Measurements from ENCODE around the gene UBE2H. TPM values are rescaled to one million over a fixed set of nuclear protein-coding genes. Genes with fewer than 3 reads are reported as not detected.

The UBE2H gene
- total RNA-seq, 2 experiments from 2014 or later = 52.1 to 52.5 TPM

GRCh38 chr7:129986600-129986999 is 33.8 kb upstream of the UBE2H start:
- no peaks in the 10 kb centered on the region for H3K36me3 ChIP-seq (ENCODE audit: insufficient read depth, low read length)
- ChIA-PET CTCF (no interaction called here), POLR2A (no interaction called here)
- ATAC-seq (ENCODE audit: poor library complexity) (no peak), DNase-seq (no peak)
- Mint-ChIP-seq H3K27me3 (peaks cover 7% of the 10 kb centered on the region), H3K27ac (no peak overlapping the region), H3K4me1 (ENCODE audit: low read depth) (peaks cover 5% of the 10 kb centered on the region), H3K36me3 (ENCODE audit: low read depth) (no peaks in the 10 kb centered on the region), H3K9me3 (no peaks in the 10 kb centered on the region), H3K4me3 (no peak overlapping the region)
- TF ChIP-seq CTCF (IDR thresholded peaks at IDR 0.05) = no peak
- H3K27me3 ChIP-seq (ENCODE audit: control insufficient read depth in 1 of 2, insufficient read depth in 2 of 2, low read length in 2 of 2) = no peaks in the 10 kb centered on the region
- intact Hi-C loops (cut with DNase I, micrococcal nuclease) = no loop called here
- peaks cover 5% of the 10 kb centered on the region for H3K4me1 ChIP-seq (ENCODE audit: insufficient read depth, low read length)
- H3K4me3 ChIP-seq (ENCODE audit: low read length) = no peak overlapping the region
- H3K27ac ChIP-seq (ENCODE audit: low read depth in 1 of 2, low read length in 2 of 2) = no peak overlapping the region
- H3K9me3 ChIP-seq (ENCODE audit: control insufficient read depth in 1 of 2, insufficient read depth in 1 of 2, low read length in 2 of 2) = no peaks in the 10 kb centered on the region

- Histone ChIP-seq H3K36me3 (ENCODE audit: insufficient read depth, low read length) (no peaks in the 10 kb centered on the region), H3K27me3 (ENCODE audit: control insufficient read depth in 1 of 2, insufficient read depth in 2 of 2, low read length in 2 of 2) (no peaks in the 10 kb centered on the region), H3K27ac (ENCODE audit: low read depth in 1 of 2, low read length in 2 of 2) (no peak overlapping the region), H3K9me3 (ENCODE audit: control insufficient read depth in 1 of 2, insufficient read depth in 1 of 2, low read length in 2 of 2) (no peaks in the 10 kb centered on the region), H3K4me1 (ENCODE audit: insufficient read depth, low read length) (no peaks in the 10 kb centered on the region), H3K4me3 (ENCODE audit: low read length) (no peak overlapping the region)
- ChIA-PET CTCF (no interaction called here), POLR2A (no interaction called here)
- no peaks in the 10 kb centered on the region for H3K4me1 Mint-ChIP-seq (ENCODE audit: low read depth)
- DNase-seq (no peak), ATAC-seq (ENCODE audit: poor library complexity) (no peak)
- no peak overlapping the region for H3K27ac Mint-ChIP-seq
- no peak for TF ChIP-seq CTCF (IDR thresholded peaks at IDR 0.05)
- no peaks in the 10 kb centered on the region for H3K9me3 Mint-ChIP-seq
- H3K36me3 Mint-ChIP-seq (ENCODE audit: low read depth) = no peaks in the 10 kb centered on the region
- H3K4me3 Mint-ChIP-seq = no peak overlapping the region
- intact Hi-C loops (cut with DNase I, micrococcal nuclease) = no loop called here
- H3K27me3 Mint-ChIP-seq = peaks cover 7% of the 10 kb centered on the region
Observed at GRCh38 chr7:129980667-129981066, 27.9 kb upstream of the UBE2H start.

- H3K4me1 Mint-ChIP-seq (ENCODE audit: low read depth) = no peaks in the 10 kb centered on the region
- no peak for TF ChIP-seq CTCF (IDR thresholded peaks at IDR 0.05)
- ChIA-PET CTCF (interaction anchor here (0.6 kb wide), 2 partner anchors 37 to 1476 kb away, joined by 3 to 4 read pairs; no protein-coding TSS in a partner anchor), POLR2A (no interaction called here)
- Histone ChIP-seq H3K36me3 (ENCODE audit: insufficient read depth, low read length) (no peaks in the 10 kb centered on the region), H3K27me3 (ENCODE audit: control insufficient read depth in 1 of 2, insufficient read depth in 2 of 2, low read length in 2 of 2) (no peaks in the 10 kb centered on the region), H3K27ac (ENCODE audit: low read depth in 1 of 2, low read length in 2 of 2) (no peak overlapping the region), H3K4me3 (ENCODE audit: low read length) (no peak overlapping the region), H3K9me3 (ENCODE audit: control insufficient read depth in 1 of 2, insufficient read depth in 1 of 2, low read length in 2 of 2) (no peaks in the 10 kb centered on the region), H3K4me1 (ENCODE audit: insufficient read depth, low read length) (no peaks in the 10 kb centered on the region)
- ATAC-seq (ENCODE audit: poor library complexity) (no peak), DNase-seq (no peak)
- no peak overlapping the region for H3K27ac Mint-ChIP-seq
- no peaks in the 10 kb centered on the region for H3K27me3 Mint-ChIP-seq
- no peak overlapping the region for H3K4me3 Mint-ChIP-seq
- no peaks in the 10 kb centered on the region for H3K36me3 Mint-ChIP-seq (ENCODE audit: low read depth)
- intact Hi-C loops (cut with DNase I, micrococcal nuclease) = no loop called here
- no peaks in the 10 kb centered on the region for H3K9me3 Mint-ChIP-seq
Observed at GRCh38 chr7:129975309-129975708, 22.5 kb upstream of the UBE2H start.

All from CD4-positive, alpha-beta T cell (primary cell).